ENCODE results near the gene CHTOP. TPM values are rescaled to one million over a fixed set of nuclear protein-coding genes. Genes with fewer than 3 reads are reported as not detected.
"Not testable (repeated sequence)": the region's sequence is repeated elsewhere in the genome, so short reads cannot be mapped to it uniquely, and the experiment has no call there.

The CHTOP gene
- total RNA-seq (ENCODE audit: unreplicated experiment): 59.3 TPM
- long read RNA-seq, transcript CHTOP-203 (6 exons, 2,165 nt): major isoform, 33 of 63 reads
- long read RNA-seq, transcript CHTOP-204 (6 exons, 2,096 nt): minor isoform, 25 of 63 reads
- long read RNA-seq, partial matches to known transcripts: 3 of 63 reads
- long read RNA-seq, other reads (novel, unspliced or antisense): 2 of 63 reads

- Mint-ChIP-seq H3K27me3 (ENCODE audit: unreplicated experiment) (peaks cover 12% of the 10 kb centered on the region), H3K36me3 (ENCODE audit: low read depth, unreplicated experiment) (peaks cover 26% of the 10 kb centered on the region), H3K27ac (ENCODE audit: unreplicated experiment) (peak within 1 kb of the TSS; percentile 98), H3K4me3 (ENCODE audit: unreplicated experiment) (peak within 1 kb of the TSS; percentile 99), H3K4me1 (ENCODE audit: unreplicated experiment) (peaks cover 19% of the 10 kb centered on the region), H3K9me3 (ENCODE audit: unreplicated experiment) (peaks cover 6% of the 10 kb centered on the region)
- DNase-seq (ENCODE audit: low spot score): peak; percentile 95
- no peak for TF ChIP-seq CTCF (IDR thresholded peaks at IDR 0.05; ENCODE audit: unreplicated experiment)
Observed at GRCh38 chr1:153633754-153634665, at the start of gene CHTOP. Gene CHTOP, plus strand, starts transcription at chr1:153634066. Its CDS starts 2,523 bp downstream, at chr1:153636589.

GRCh38 chr1:153585006-153585405, 48.9 kb upstream of the CHTOP start:
- no peak overlapping the region for H3K27ac Mint-ChIP-seq (ENCODE audit: unreplicated experiment)
- H3K36me3 Mint-ChIP-seq (ENCODE audit: low read depth, unreplicated experiment): no peaks in the 10 kb centered on the region
- TF ChIP-seq CTCF (IDR thresholded peaks at IDR 0.05; ENCODE audit: unreplicated experiment): no peak
- H3K9me3 Mint-ChIP-seq (ENCODE audit: unreplicated experiment): no peaks in the 10 kb centered on the region
- H3K4me3 Mint-ChIP-seq (ENCODE audit: unreplicated experiment): no peak overlapping the region
- H3K4me1 Mint-ChIP-seq (ENCODE audit: unreplicated experiment): no peaks in the 10 kb centered on the region
- no peak for DNase-seq (ENCODE audit: low spot score)
- H3K27me3 Mint-ChIP-seq (ENCODE audit: unreplicated experiment): no peaks in the 10 kb centered on the region

GRCh38 chr1:153586347-153586746, 47.5 kb upstream of the CHTOP start:
- H3K36me3 Mint-ChIP-seq (ENCODE audit: low read depth, unreplicated experiment): no peaks in the 10 kb centered on the region
- H3K4me3 Mint-ChIP-seq (ENCODE audit: unreplicated experiment): no peak overlapping the region
- H3K4me1 Mint-ChIP-seq (ENCODE audit: unreplicated experiment): no peaks in the 10 kb centered on the region
- DNase-seq (ENCODE audit: low spot score): no peak
- no peak for TF ChIP-seq CTCF (IDR thresholded peaks at IDR 0.05; ENCODE audit: unreplicated experiment)
- no peak overlapping the region for H3K27ac Mint-ChIP-seq (ENCODE audit: unreplicated experiment)
- no peaks in the 10 kb centered on the region for H3K27me3 Mint-ChIP-seq (ENCODE audit: unreplicated experiment)
- no peaks in the 10 kb centered on the region for H3K9me3 Mint-ChIP-seq (ENCODE audit: unreplicated experiment)

GRCh38 chr1:153587314-153587713, 46.6 kb upstream of the CHTOP start:
- H3K36me3 Mint-ChIP-seq (ENCODE audit: low read depth, unreplicated experiment): no peaks in the 10 kb centered on the region
- no peaks in the 10 kb centered on the region for H3K4me1 Mint-ChIP-seq (ENCODE audit: unreplicated experiment)
- no peak for DNase-seq (ENCODE audit: low spot score)
- TF ChIP-seq CTCF (IDR thresholded peaks at IDR 0.05; ENCODE audit: unreplicated experiment): no peak
- H3K9me3 Mint-ChIP-seq (ENCODE audit: unreplicated experiment): no peaks in the 10 kb centered on the region
- no peaks in the 10 kb centered on the region for H3K27me3 Mint-ChIP-seq (ENCODE audit: unreplicated experiment)
- no peak overlapping the region for H3K4me3 Mint-ChIP-seq (ENCODE audit: unreplicated experiment)
- H3K27ac Mint-ChIP-seq (ENCODE audit: unreplicated experiment): no peak overlapping the region

GRCh38 chr1:153588033-153588432, 45.8 kb upstream of the CHTOP start:
- H3K9me3 Mint-ChIP-seq (ENCODE audit: unreplicated experiment); H3K4me1 Mint-ChIP-seq (ENCODE audit: unreplicated experiment): not testable (repeated sequence)

More at GRCh38 chr1:153588033-153588432, 45.8 kb upstream of the CHTOP start:
- H3K4me3 Mint-ChIP-seq (ENCODE audit: unreplicated experiment); DNase-seq (ENCODE audit: low spot score); H3K36me3 Mint-ChIP-seq (ENCODE audit: low read depth, unreplicated experiment); H3K27ac Mint-ChIP-seq (ENCODE audit: unreplicated experiment); H3K27me3 Mint-ChIP-seq (ENCODE audit: unreplicated experiment): not testable (repeated sequence)
